Measurements from ENCODE around the gene SLC4A2. TPM values are rescaled to one million over a fixed set of nuclear protein-coding genes. Genes with fewer than 3 reads are reported as not detected.
A peak's percentile ranks its signal among the peaks of the same experiment; 100 is the strongest.

The SLC4A2 gene
- polyA plus RNA-seq, 5 donors = 81.9 to 121 (median 103) TPM

GRCh38 chr7:151115121-151115835, 55.9 kb downstream of the SLC4A2 start:
- no peak for DNase-seq

DNA sequence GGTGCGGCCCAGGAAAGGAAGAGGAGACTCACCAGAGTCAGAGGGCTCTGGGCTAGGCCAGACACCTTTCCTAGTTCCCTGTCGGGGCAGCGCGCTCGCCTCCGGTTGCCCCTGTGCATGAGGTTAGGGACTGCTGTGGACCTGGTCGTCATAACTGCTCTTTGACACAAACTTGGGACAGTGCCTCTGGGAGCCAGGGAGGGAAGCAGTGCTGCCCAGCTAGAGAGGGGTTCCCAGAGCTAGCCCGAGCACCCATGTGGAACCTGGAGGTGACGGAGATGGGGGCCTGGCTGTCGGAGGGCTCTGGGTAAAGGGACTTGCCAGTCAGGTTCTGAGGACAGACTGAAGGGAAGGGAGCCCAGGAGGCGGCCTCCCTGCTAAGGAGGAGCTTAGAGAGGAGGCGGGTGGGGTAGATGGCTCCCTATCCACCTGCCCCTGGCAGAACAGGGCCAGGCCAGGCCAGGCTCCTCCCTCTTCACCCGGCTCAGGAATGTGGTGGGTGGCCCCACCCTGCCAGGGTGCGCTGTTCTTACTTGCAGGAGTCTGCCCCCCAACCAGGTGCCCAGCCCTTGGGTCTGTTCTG, 56.5 kb downstream of the SLC4A2 start:
- DNase-seq = peak; percentile 45 to 49

DNA sequence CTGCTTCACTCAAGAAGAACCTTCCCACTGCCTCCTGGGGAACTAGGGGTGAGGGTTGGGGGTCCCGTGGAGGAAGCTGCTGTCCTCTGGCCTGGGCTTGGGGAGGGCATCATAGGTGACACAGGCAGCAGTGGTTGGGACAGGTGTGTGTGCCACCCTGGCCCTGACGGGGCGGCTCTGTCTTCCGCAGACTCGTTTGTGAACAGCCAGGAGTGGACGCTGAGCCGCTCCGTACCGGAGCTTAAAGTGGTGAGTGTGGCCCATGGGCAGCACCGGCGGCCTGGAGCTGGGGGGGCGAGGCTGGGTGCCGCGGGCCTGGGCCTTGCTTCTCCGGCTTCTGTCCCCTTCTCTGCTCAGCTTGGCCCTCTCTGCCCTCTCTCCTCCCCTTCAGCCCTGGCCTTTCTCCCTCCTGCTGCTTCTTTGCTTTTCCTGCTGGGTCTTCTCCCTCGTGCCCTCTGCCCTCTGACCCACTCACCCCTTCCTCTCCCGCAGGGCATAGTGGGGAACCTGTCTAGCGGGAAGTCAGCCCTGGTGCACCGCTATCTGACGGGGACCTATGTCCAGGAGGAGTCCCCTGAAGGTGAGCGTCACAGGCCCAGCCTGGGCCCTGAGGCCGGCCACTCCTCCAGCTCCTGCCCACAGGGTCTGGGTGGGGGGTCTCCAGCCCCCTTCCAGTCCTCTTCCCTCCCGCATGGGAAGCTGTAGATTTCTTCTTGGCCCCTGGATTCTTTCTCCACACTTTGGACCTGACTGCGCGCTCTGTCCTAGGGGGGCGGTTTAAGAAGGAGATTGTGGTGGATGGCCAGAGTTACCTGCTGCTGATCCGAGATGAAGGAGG, 57.4 kb downstream of the SLC4A2 start:
- DNase-seq = no peak

GRCh38 chr7:151117565-151117964, 58.2 kb downstream of the SLC4A2 start:
- DNase-seq = no peak

DNA sequence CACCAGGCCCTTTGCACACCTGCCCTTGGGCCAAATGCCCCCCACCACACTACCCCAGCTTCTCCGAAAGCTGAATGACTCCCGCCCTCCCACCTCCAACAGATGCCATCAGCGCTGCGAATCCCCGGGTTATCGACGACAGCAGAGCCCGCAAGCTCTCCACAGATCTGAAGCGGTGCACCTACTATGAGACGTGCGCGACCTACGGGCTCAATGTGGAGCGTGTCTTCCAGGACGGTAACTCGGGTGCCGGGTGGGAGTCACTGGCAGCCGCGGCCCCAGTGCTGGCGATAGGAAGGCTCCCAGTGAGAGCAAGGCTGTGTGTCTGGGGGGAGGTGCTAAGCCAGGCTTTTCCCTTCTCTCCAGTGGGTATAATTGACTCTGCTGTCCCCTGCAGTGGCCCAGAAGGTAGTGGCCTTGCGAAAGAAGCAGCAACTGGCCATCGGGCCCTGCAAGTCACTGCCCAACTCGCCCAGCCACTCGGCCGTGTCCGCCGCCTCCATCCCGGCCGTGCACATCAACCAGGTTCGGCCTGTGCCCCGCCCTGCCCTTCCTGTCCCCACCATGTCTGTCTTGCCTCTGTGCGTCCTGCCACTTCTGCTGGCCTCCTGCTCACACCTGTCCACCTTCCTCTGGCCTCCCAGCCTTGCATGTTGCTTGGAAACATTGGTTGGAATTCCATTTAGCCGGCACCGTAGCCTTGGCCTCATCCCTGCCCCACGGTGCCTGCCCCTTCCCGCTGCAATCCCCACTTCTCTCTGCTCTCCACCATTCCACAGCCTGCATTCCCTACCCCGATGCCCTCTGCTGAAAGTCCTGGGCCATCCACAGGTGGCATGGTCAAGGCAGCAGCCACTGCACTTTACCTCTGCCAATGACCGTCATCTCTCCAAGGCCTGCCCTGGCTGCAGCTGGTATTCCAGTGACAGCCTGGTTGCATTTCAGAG, 59.0 kb downstream of the SLC4A2 start:
- no peak for DNase-seq

DNA sequence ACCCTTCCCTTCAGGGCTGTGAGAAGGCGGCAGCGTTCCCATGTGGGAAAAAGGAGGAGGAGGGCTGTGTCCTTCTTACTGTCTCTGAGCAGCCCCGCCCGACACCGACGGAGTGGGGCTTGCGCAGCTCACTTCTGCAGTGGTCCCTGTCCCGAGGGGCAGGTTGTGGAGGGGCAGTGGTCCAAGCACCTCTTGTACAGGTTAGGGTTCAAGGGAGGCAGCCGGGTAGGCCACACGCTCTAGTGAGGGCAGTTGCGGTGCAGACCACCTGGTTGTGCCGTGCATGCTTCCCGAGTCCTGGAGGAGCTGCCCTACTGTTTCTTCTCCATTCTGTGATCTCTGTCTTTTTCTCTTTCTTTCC, 59.6 kb downstream of the SLC4A2 start:
- DNase-seq = no peak

- DNase-seq = no peak
Observed at GRCh38 chr7:151119902-151120301, 60.5 kb downstream of the SLC4A2 start.

DNA sequence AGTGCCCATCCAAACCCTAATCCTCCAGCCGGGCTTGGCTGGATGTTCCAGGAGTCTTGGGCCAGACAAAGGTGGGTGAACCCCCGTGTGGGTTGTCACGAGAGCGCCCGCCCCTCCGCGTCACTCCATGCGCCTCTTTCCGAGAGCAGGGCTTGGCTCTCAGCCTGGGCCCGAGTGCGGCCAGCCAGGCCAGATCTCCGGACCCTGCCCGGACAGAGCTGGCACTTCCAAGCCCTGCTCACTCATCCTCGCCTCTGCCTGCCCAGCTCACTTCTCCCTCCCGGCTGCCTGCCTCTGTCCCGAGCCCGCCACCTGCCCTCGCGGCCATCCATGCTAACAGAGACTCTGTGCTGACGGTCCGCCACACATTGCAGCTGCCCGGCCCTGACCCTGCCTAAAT, 61.5 kb downstream of the SLC4A2 start:
- no peak for DNase-seq

GRCh38 chr7:151121380-151122170, 62.2 kb downstream of the SLC4A2 start:
- no peak for DNase-seq

- no peak for DNase-seq
Observed at GRCh38 chr7:151122276-151122675, 62.9 kb downstream of the SLC4A2 start.

- no peak for DNase-seq
Observed at GRCh38 chr7:151122796-151123157, 63.4 kb downstream of the SLC4A2 start.

DNA sequence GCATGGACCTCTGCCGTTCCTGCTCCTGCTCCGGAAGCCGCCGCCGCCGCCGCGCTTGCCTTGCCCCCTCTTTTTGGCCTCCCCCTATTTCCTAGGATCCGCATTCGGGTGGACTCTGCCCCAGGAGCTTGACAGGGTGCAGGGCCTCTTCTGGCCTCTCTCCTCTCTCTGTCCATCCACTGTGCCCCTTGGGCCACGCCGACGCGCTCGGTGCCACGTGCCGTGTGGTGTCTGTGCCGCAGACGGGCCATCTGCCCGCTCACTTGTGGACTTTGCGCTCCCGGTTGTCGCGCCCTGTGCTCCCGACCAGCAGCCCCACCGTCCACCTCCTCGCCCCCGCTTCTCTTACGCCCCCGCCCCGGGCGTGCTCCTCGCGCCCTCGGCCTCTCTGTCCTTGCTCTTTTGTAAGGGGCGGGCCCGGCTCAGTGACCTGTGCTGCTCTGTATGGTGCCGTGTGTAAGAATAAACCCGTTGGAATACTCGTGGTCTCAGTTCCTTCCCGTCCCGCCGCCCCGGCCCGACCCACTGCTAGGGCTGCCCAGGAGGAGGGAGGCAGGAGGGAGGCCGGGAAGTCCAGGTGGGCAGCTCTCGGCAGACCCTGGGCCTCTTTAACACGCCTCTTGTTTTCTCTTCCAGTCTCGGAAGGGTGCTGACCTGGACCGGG, 63.9 kb downstream of the SLC4A2 start:
- DNase-seq = no peak

DNA sequence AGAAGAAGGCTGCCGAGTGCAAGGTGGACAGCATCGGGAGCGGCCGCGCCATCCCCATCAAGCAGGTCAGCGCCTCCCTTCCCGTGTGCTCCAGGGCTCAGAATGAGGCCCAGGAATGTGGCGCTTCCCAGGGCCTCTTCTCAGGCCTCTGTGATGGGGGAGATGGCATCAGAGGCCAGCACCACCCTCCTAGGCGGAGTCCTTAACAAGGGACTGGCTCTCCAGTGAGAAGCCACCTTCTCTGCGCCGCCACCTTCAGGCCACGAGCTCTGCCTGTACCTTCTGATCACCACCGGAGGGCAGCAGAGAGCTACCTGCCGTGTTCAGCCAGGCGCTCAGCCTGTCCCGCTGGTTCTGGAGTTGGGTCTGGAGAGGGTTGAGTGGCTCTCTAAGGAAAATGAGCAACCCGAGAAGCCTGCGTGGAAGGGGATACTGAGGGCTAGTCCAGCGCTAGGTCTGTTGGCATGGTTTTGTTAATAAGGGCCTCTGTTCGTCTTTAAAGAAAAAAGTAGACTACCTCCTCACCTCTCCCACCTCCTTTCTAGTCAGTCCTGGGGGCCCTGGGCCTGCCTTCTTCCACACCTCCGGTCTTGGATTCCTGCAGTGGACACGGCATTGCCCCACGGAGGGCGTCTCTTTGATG, 64.6 kb downstream of the SLC4A2 start:
- DNase-seq = peak; percentile 71 to 83

DNA sequence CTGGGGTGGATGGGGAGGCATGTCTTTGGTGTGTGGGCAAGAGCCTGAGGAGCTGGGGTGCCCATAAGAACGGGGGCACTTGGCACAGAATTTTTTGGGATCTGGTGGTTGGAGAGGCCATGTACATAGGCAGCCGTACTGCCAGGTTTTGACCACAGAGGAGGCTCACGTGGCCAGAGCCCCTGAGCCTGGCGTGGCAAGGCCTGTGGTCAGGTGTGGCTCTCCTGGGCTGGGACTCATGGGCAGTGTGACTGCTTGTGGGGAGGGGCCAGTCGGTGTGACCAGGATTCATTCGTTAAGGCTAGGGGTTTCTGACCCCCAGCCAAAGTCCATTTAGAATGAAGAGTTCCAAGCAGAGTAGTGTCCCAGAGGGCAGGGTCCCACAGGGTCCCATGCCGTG, 65.1 kb downstream of the SLC4A2 start:
- DNase-seq = no peak

DNA sequence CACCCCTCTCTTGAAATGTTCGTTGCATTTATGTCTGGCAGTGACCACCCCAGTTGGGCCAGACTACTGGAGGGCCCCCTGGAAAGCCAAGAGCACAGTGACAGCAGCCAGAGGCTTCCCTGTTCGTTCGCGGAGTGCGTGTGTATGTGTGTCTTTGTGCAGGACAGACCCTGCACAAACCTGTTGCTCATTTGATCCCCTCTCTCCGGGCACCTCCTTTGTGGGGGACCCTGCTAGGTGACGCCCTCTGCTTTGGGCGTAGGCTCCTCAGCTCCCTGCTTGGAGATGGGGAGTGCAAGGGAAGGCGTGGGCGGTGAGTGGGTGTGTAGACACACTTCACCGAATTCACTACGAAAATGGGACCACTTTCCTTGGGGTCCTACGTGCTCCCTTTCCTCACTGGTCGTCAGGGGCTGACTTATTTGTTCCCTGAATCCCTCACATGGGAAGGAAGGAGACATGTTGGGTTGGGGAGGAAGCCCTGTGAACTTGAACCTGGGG, 65.6 kb downstream of the SLC4A2 start:
- no peak for DNase-seq

DNA sequence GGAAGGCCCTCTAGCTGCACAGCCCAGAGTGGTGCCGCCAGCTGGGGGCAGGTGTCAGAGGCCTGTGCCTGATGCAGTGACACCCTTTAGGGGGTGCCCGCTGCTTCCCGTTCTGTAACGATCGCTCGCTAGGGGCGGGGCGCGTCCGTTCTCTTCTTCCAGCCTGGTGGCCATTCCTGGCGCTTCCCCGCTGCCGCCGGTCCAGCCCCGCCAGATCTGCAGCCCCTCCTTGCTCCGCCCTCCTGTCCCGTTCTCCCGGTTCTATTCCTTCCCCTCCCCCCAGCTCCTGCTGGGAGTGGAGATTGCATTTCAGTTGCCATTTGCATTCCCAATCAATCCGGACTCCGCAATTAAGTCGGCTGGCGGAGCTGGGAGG, 66.1 kb downstream of the SLC4A2 start:
- no peak for DNase-seq

- DNase-seq = no peak
Observed at GRCh38 chr7:151125846-151126481, 66.6 kb downstream of the SLC4A2 start.
